Tibial artery (tissue), 4 donors: ENCODE data around the gene ENTPD6.

Experiments used
- DNase-seq, 2 donors: peaks; one replicate each; pipeline ENCODE4 v3.0.0-alpha.2; 2019
- H3K27ac ChIP-seq, 2 donors: fragments of 200-600 bp; sonication (generic) in 1 of 2; 1 replicate in 1 of 2; 2 replicates in 1 of 2; pipeline ENCODE4 v1.5.1; 2018 to 2019; ENCODE audit warnings: mild to moderate bottlenecking in 1 of 2
- H3K27me3 ChIP-seq, 2 donors: fragments of 200-600 bp; sonication (generic) in 1 of 2; one replicate each; pipeline versions ENCODE4 v1.5.1 to v1.6.0; 2016 to 2019
- H3K36me3 ChIP-seq, 3 donors: fragments of 200-600 bp; sonication (generic) in 2 of 3; one replicate each; pipeline ENCODE4 v1.5.1; 2016 to 2019; ENCODE audit warnings: mild to moderate bottlenecking in 2 of 3
- H3K4me1 ChIP-seq, 4 donors: fragments of 200-600 bp; sonication (generic) in 2 of 4; 1 replicate in 3 of 4; 2 replicates in 1 of 4; pipeline ENCODE4 v1.5.1; 2016 to 2019
- H3K4me3 ChIP-seq, 2 donors: fragments of 200-600 bp; sonication (generic) in 1 of 2; 1 replicate in 1 of 2; 2 replicates in 1 of 2; pipeline ENCODE4 v1.5.1; 2018 to 2019; ENCODE audit warnings: mild to moderate bottlenecking in 2 of 2
- H3K9me3 ChIP-seq, 3 donors: fragments of 200-600 bp; sonication (generic) in 1 of 3; one replicate each; pipeline ENCODE4 v1.5.1; 2016 to 2019
- intact Hi-C: fragments of 100-400 bp; cut with DNase I; formaldehyde crosslinking; loops from one replicate; pipeline ENCODE4 v1.15.0; 2023; ENCODE audit warnings: low total_unique reads
- TF ChIP-seq, protein P1 (sequence below), 2 experiments: fragments of 200-600 bp in 1 of 2; fragments of 450-650 bp in 1 of 2; IDR thresholded peaks; one replicate each; pipeline ENCODE4 v1.5.1; 2017 to 2019; ENCODE audit warnings: antibody characterized with exemption in 2 of 2, mild to moderate bottlenecking in 1 of 2, moderate library complexity in 1 of 2

Gene ENTPD6

DNA sequence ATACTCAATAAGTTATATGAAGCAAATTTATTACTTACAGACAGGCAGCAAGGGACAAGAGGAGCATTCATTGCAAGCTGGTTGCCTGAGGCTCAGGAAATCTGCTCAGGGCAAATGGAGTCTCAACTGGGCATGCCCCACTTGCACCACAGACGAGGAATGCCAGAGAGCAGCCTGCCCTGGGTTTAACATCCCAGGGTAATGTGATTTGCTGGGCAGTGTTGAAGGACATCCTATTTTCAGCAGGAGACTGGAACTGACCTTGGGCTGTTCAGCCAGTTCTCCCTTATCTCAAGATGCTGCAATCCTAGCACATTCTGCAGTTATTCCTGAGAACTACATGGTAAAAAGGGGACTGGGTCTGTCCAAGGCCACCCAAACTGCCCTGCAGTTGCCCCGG is 3.8 kb upstream of the ENTPD6 start:
- TF ChIP-seq, protein P1, sequence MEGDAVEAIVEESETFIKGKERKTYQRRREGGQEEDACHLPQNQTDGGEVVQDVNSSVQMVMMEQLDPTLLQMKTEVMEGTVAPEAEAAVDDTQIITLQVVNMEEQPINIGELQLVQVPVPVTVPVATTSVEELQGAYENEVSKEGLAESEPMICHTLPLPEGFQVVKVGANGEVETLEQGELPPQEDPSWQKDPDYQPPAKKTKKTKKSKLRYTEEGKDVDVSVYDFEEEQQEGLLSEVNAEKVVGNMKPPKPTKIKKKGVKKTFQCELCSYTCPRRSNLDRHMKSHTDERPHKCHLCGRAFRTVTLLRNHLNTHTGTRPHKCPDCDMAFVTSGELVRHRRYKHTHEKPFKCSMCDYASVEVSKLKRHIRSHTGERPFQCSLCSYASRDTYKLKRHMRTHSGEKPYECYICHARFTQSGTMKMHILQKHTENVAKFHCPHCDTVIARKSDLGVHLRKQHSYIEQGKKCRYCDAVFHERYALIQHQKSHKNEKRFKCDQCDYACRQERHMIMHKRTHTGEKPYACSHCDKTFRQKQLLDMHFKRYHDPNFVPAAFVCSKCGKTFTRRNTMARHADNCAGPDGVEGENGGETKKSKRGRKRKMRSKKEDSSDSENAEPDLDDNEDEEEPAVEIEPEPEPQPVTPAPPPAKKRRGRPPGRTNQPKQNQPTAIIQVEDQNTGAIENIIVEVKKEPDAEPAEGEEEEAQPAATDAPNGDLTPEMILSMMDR (IDR thresholded peaks at IDR 0.05), result no peak
- Histone ChIP-seq H3K9me3 (no peaks in the 10 kb centered on the region), H3K4me3 (no peak overlapping the region), H3K27ac (no peak overlapping the region), H3K27me3 (peaks cover 0 to 7% of the 10 kb centered on the region in 2 donors), H3K36me3 (no peaks in the 10 kb centered on the region), H3K4me1 (peaks cover 0 to 18% (median 10%) of the 10 kb centered on the region in 4 donors)
- intact Hi-C loops, result loop anchor here (10.0 kb wide), 1 partner anchor 203 kb away; the partner anchor contains the start of gene ABHD12
- no peak for DNase-seq

DNA sequence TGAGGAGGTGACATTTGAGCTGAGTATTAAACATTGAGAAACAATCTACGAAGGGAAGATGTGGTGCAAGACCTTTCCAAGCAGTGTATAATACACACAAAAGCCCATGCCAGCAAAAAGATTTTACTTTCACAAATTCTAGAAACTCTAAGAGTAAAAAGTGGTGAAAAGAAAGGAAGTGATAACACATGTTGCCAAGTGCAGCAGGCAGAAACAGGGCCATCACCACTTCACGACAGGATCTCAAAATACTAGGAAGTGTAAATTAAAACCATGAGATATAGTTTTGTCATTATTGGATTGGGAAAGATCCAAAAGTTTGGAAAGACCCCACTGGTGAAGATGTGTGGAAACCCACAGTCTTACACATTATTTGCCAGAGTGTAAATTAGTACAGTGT is 1.7 kb upstream of the ENTPD6 start:
- H3K27me3 ChIP-seq, result no peaks in the 10 kb centered on the region
- no peak overlapping the region for H3K27ac ChIP-seq
- TF ChIP-seq, protein P1 (IDR thresholded peaks at IDR 0.05), result no peak
- H3K4me1 ChIP-seq, result peaks cover 0 to 29% (median 22%) of the 10 kb centered on the region in 4 donors
- intact Hi-C loops, result loop anchor here (10.0 kb wide), 1 partner anchor 201 kb away; the partner anchor contains the start of gene ABHD12
- H3K9me3 ChIP-seq, result no peaks in the 10 kb centered on the region
- H3K4me3 ChIP-seq, result no peak overlapping the region
- no peak for DNase-seq
- H3K36me3 ChIP-seq, result no peaks in the 10 kb centered on the region

DNA sequence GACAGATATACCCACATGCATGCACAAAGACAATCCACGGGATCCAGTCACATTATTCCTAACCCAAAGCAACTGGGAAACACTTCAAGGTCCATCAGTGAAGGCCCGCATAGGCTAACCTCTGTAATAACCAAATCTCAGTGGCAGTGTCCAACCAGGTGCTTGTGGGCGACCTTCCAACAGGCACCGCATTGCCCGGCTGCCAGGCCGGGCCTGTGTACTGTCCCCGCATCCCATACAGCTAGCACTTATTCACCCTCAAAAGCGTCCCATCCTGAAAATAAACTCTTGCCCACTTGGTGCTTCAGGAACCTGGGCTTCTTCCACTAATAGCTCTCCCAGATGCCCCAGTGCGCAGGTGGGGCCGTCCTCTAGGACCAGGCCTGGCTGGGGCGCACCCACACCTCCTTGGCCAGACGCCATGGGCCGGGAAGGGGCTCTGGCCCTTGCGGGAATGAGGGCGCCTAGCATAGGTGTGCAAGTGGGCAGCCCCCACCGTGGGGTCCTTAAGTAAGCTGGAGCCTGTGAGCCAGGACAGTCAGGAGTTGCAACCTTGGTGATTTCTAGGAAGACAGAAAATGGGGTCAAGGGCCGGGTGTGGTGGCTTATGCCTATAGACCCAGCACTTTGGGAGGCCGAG is 1.1 kb upstream of the ENTPD6 start:
- Histone ChIP-seq H3K4me1 (peaks cover 0 to 32% (median 24%) of the 10 kb centered on the region in 4 donors), H3K4me3 (no peak overlapping the region), H3K36me3 (no peaks in the 10 kb centered on the region), H3K27ac (peak overlapping the region; percentile 79 to 86), H3K27me3 (no peaks in the 10 kb centered on the region), H3K9me3 (no peaks in the 10 kb centered on the region)
- intact Hi-C loops, result loop anchor here (10.0 kb wide), 1 partner anchor 200 kb away; the partner anchor contains the start of gene ABHD12
- TF ChIP-seq, protein P1 (IDR thresholded peaks at IDR 0.05), result no peak
- no peak for DNase-seq

DNA sequence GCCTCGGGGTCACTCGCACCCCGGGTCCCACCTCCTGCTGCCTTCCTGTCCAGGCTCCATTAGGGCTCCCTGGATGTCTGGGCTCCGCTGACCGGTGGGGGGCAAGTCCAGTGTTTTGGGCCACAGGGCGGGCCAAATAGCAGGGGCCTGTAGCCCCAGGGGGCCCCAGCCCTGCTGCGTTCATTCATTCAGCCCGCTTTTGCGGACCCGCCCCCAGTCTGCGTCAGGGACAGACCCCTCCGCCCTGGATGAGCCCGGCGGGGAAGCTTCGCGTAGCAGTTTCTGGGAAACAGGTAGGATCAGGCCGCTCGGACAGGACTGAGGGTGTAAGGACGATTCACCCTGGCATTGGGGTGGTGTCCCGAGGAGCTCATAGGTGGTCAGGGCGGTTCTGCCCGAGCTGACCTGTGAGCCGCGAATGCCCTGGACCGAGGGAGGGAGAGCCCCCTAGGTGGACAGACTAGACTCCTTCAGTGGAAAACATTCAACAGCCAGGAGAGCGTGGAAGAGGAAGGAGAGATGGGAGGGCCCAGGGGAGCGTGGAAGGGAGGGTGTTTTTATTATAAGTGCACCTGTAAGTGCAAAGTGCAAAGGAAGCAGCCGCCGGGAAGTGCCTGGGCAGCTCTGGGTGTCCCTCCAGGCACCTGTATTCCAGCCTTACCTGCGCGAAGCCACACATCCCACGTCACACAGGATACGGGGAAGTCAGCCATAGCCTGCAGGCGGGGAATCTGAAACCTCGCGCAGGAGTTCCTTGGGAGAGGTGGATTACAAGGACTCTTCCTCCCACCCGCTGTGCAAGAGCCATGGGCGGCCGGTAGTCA is 662 bp downstream of the ENTPD6 start:
- H3K27me3 ChIP-seq, result no peaks in the 10 kb centered on the region
- H3K4me1 ChIP-seq, result peaks cover 0 to 43% (median 21%) of the 10 kb centered on the region in 4 donors
- no peak for DNase-seq
- H3K36me3 ChIP-seq, result no peaks in the 10 kb centered on the region
- intact Hi-C loops, result loop anchor here (5.0 to 10.0 kb wide), 3 partner anchors 36 to 199 kb away; partner anchors contain the start of genes ABHD12 and PYGB
- no peaks in the 10 kb centered on the region for H3K9me3 ChIP-seq
- peak overlapping the region; percentile 62 to 79 for H3K4me3 ChIP-seq
- TF ChIP-seq, protein P1 (IDR thresholded peaks at IDR 0.05), result no peak
- peak overlapping the region; percentile 79 to 86 for H3K27ac ChIP-seq

DNA sequence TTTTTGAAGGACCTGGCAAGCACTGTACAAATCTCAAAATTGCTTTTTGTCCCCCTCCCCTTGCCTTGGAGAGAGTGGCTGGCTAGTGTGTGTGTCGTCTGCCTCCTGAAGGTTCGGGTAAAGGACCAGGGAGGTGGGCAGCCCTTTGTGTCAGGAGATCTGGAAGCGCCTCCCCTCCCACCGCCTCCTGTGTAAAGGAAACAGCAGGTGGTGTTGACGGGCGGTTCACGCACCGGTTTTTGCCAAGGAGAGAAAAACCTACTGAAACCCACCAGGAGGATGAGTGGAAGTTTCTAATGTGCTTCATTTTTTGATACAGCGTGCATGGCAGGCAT is 1.2 kb downstream of the ENTPD6 start:
- Histone ChIP-seq H3K9me3 (no peaks in the 10 kb centered on the region), H3K4me3 (peak overlapping the region; percentile 62 to 79), H3K27ac (peak overlapping the region; percentile 79 to 86), H3K4me1 (peaks cover 0 to 40% (median 21%) of the 10 kb centered on the region in 4 donors), H3K36me3 (no peaks in the 10 kb centered on the region), H3K27me3 (no peaks in the 10 kb centered on the region)
- no peak for DNase-seq
- intact Hi-C loops, result loop anchor here (5.0 to 10.0 kb wide), 3 partner anchors 36 to 198 kb away; partner anchors contain the start of genes ABHD12 and PYGB
- TF ChIP-seq, protein P1 (IDR thresholded peaks at IDR 0.05), result no peak
